Measurements from ENCODE around the gene MED13.

GRCh38 chr17:62109378-62109902 lies 44.4 kb upstream of the MED13 start:
- no peak for TF ChIP-seq POLR2A (IDR thresholded peaks at IDR 0.05)
- TF ChIP-seq, protein P1, sequence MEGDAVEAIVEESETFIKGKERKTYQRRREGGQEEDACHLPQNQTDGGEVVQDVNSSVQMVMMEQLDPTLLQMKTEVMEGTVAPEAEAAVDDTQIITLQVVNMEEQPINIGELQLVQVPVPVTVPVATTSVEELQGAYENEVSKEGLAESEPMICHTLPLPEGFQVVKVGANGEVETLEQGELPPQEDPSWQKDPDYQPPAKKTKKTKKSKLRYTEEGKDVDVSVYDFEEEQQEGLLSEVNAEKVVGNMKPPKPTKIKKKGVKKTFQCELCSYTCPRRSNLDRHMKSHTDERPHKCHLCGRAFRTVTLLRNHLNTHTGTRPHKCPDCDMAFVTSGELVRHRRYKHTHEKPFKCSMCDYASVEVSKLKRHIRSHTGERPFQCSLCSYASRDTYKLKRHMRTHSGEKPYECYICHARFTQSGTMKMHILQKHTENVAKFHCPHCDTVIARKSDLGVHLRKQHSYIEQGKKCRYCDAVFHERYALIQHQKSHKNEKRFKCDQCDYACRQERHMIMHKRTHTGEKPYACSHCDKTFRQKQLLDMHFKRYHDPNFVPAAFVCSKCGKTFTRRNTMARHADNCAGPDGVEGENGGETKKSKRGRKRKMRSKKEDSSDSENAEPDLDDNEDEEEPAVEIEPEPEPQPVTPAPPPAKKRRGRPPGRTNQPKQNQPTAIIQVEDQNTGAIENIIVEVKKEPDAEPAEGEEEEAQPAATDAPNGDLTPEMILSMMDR (IDR thresholded peaks at IDR 0.05): no peak
